Myometrial cell (primary cell): ENCODE measurements around the gene C9orf153. TPM values are rescaled to one million over a fixed set of nuclear protein-coding genes. Genes with fewer than 3 reads are reported as not detected.

Experiments used
- total RNA-seq: library from RNA; depleted of rRNA; stranded (reverse); fragments of >200 nt; gene quantifications from 2 replicates; pipeline ENCODE4 v1.2.3, GENCODE V29; 2015

The C9orf153 gene
- total RNA-seq, result not detected in 2 replicates

DNA sequence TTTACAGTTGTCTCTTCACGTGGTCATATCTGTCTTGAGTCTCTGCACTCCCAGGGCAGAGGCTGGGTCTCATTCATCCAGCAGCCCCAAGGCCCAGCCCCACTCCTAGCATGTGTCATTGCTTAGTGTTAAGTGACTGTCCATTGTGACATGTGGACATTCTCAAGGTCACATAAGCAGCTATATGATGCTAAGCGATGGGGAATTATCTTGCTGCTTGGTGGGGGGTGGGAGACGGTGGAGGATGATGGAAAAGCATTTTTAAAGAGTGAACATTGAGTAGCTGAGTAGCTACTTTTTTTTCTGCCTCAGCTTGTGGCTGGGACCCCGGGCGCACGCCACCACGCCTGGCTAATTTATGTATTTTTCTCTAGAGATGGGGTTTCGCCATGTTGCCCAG, at the start of gene C9orf153:
Gene C9orf153, minus strand, starts transcription at position 101 of the 400 bp plus-strand sequence. CDS start 30,054 bp downstream, outside the sequence.

GRCh38 chr9:86282077-86282978, 22.9 kb upstream of the C9orf153 start, which contains the start of gene ISCA1:
Gene ISCA1, minus strand, starts transcription at chr9:86282538. Its CDS starts 80 bp downstream, at chr9:86282458.

Other genes starting within 250 kb of the C9orf153 start
- gene GOLM1, start 160.1 kb downstream of the C9orf153 start, total RNA-seq, result 64.0 and 70.0 TPM in 2 replicates
- 19.5 and 21.3 TPM in 2 replicates for gene ISCA1, start 22.9 kb upstream of the C9orf153 start, total RNA-seq
- 19.9 and 23.0 TPM in 2 replicates for gene TUT7, start 94.8 kb upstream of the C9orf153 start, total RNA-seq